Measurements from ENCODE around the gene SHISA4. TPM values are rescaled to one million over a fixed set of nuclear protein-coding genes. Genes with fewer than 3 reads are reported as not detected.

SHISA4 gene
- total RNA-seq, 1 donor from 2014 or later = 0.85 TPM

- Mint-ChIP-seq H3K27ac (ENCODE audit: unreplicated experiment) (no peak overlapping the region), H3K4me1 (ENCODE audit: unreplicated experiment) (peaks cover 3% of the 10 kb centered on the region), H3K27me3 (ENCODE audit: unreplicated experiment) (peaks cover 1% of the 10 kb centered on the region), H3K9me3 (ENCODE audit: unreplicated experiment) (no peaks in the 10 kb centered on the region), H3K36me3 (ENCODE audit: low read depth, unreplicated experiment) (peaks cover 3% of the 10 kb centered on the region), H3K4me3 (ENCODE audit: unreplicated experiment) (no peak overlapping the region)
- TF ChIP-seq CTCF (IDR thresholded peaks at IDR 0.05; ENCODE audit: unreplicated experiment) = no peak
- DNase-seq (ENCODE audit: low spot score) = no peak
These were observed 7.6 kb upstream of the SHISA4 start for GRCh38 chr1:201880928-201881571.

GRCh38 chr1:201881617-201882016 is 7.1 kb upstream of the SHISA4 start:
- Mint-ChIP-seq H3K4me3 (ENCODE audit: unreplicated experiment) (no peak overlapping the region), H3K9me3 (ENCODE audit: unreplicated experiment) (no peaks in the 10 kb centered on the region), H3K36me3 (ENCODE audit: low read depth, unreplicated experiment) (no peaks in the 10 kb centered on the region), H3K4me1 (ENCODE audit: unreplicated experiment) (peaks cover 3% of the 10 kb centered on the region), H3K27me3 (ENCODE audit: unreplicated experiment) (peaks cover 2% of the 10 kb centered on the region), H3K27ac (ENCODE audit: unreplicated experiment) (no peak overlapping the region)
- TF ChIP-seq CTCF (IDR thresholded peaks at IDR 0.05; ENCODE audit: unreplicated experiment) = no peak
- no peak for DNase-seq (ENCODE audit: low spot score)

GRCh38 chr1:201882665-201883132 is 6.0 kb upstream of the SHISA4 start:
- Mint-ChIP-seq H3K9me3 (ENCODE audit: unreplicated experiment) (no peaks in the 10 kb centered on the region), H3K36me3 (ENCODE audit: low read depth, unreplicated experiment) (no peaks in the 10 kb centered on the region), H3K27ac (ENCODE audit: unreplicated experiment) (no peak overlapping the region), H3K27me3 (ENCODE audit: unreplicated experiment) (peaks cover 9% of the 10 kb centered on the region), H3K4me1 (ENCODE audit: unreplicated experiment) (peaks cover 3% of the 10 kb centered on the region), H3K4me3 (ENCODE audit: unreplicated experiment) (no peak overlapping the region)
- no peak for TF ChIP-seq CTCF (IDR thresholded peaks at IDR 0.05; ENCODE audit: unreplicated experiment)
- DNase-seq (ENCODE audit: low spot score) = no peak

GRCh38 chr1:201883266-201883665 is 5.4 kb upstream of the SHISA4 start:
- no peak overlapping the region for H3K27ac Mint-ChIP-seq (ENCODE audit: unreplicated experiment)
- peaks cover 3% of the 10 kb centered on the region for H3K4me1 Mint-ChIP-seq (ENCODE audit: unreplicated experiment)
- H3K9me3 Mint-ChIP-seq (ENCODE audit: unreplicated experiment) = no peaks in the 10 kb centered on the region
- H3K36me3 Mint-ChIP-seq (ENCODE audit: low read depth, unreplicated experiment) = no peaks in the 10 kb centered on the region
- peaks cover 11% of the 10 kb centered on the region for H3K27me3 Mint-ChIP-seq (ENCODE audit: unreplicated experiment)
- DNase-seq (ENCODE audit: low spot score) = no peak
- H3K4me3 Mint-ChIP-seq (ENCODE audit: unreplicated experiment) = no peak overlapping the region
- TF ChIP-seq CTCF (IDR thresholded peaks at IDR 0.05; ENCODE audit: unreplicated experiment) = no peak

GRCh38 chr1:201883786-201884185 is 4.9 kb upstream of the SHISA4 start:
- no peak for TF ChIP-seq CTCF (IDR thresholded peaks at IDR 0.05; ENCODE audit: unreplicated experiment)
- peaks cover 13% of the 10 kb centered on the region for H3K27me3 Mint-ChIP-seq (ENCODE audit: unreplicated experiment)
- no peak overlapping the region for H3K4me3 Mint-ChIP-seq (ENCODE audit: unreplicated experiment)
- no peak overlapping the region for H3K27ac Mint-ChIP-seq (ENCODE audit: unreplicated experiment)
- no peaks in the 10 kb centered on the region for H3K36me3 Mint-ChIP-seq (ENCODE audit: low read depth, unreplicated experiment)
- DNase-seq (ENCODE audit: low spot score) = no peak
- peaks cover 3% of the 10 kb centered on the region for H3K4me1 Mint-ChIP-seq (ENCODE audit: unreplicated experiment)
- no peaks in the 10 kb centered on the region for H3K9me3 Mint-ChIP-seq (ENCODE audit: unreplicated experiment)
